WERI-Rb-1 (cell line): ENCODE results near the gene ANKS1A.
"Not testable (repeated sequence)": the region's sequence is repeated elsewhere in the genome, so short reads cannot be mapped to it uniquely, and the experiment has no call there.

Experiments used
- DNase-seq: peaks from one replicate; pipeline ENCODE4 v3.0.0-alpha.2; 2020
- H3K27ac ChIP-seq: fragments of 250-450 bp; sonication (Bioruptor Pico); 2 replicates; pipeline ENCODE4 v1.5.1; 2020; ENCODE audit warnings: mild to moderate bottlenecking, moderate library complexity
- H3K27me3 ChIP-seq: fragments of 250-450 bp; sonication (Bioruptor Pico); 2 replicates; pipeline ENCODE4 v1.5.1; 2021; ENCODE audit warnings: mild to moderate bottlenecking, low read depth, moderate library complexity; ENCODE audit not compliant: insufficient read depth, severe bottlenecking
- H3K36me3 ChIP-seq: fragments of 250-450 bp; sonication (Bioruptor Pico); 2 replicates; pipeline ENCODE4 v1.5.1; 2020; ENCODE audit warnings: mild to moderate bottlenecking, moderate library complexity
- H3K4me3 ChIP-seq: 2 replicates; pipeline ENCODE4 v1.5.1; 2011; ENCODE audit warnings: low read depth, mild to moderate bottlenecking, control low read depth, low read length
- H3K9me3 ChIP-seq: fragments of 250-450 bp; sonication (Bioruptor Pico); 2 replicates; pipeline ENCODE4 v1.5.1; 2021; ENCODE audit warnings: mild to moderate bottlenecking, moderate library complexity; ENCODE audit not compliant: severe bottlenecking
- CTCF ChIP-seq: IDR thresholded peaks from 2 replicates; pipeline ENCODE4 v1.5.1; 2011; ENCODE audit warnings: low read depth, mild to moderate bottlenecking, control low read depth, inconsistent platforms, low read length

ANKS1A gene

GRCh38 chr6:35093783-35094182, 204.7 kb downstream of the ANKS1A start:
- Histone ChIP-seq H3K4me3 (no peak overlapping the region), H3K27me3 (no peaks in the 10 kb centered on the region), H3K9me3 (no peaks in the 10 kb centered on the region), H3K27ac (no peak overlapping the region), H3K36me3 (peaks cover 10% of the 10 kb centered on the region)
- no peak for DNase-seq
- no peak for TF ChIP-seq CTCF

GRCh38 chr6:35094183-35094582, 205.1 kb downstream of the ANKS1A start:
- TF ChIP-seq CTCF, result no peak
- Histone ChIP-seq H3K36me3 (peaks cover 6% of the 10 kb centered on the region), H3K27me3 (no peaks in the 10 kb centered on the region), H3K9me3 (no peaks in the 10 kb centered on the region), H3K27ac (no peak overlapping the region), H3K4me3 (no peak overlapping the region)
- DNase-seq, result no peak

- no peak for TF ChIP-seq CTCF
- Histone ChIP-seq H3K27ac (peak overlapping the region; percentile 9), H3K9me3 (peaks cover 5% of the 10 kb centered on the region), H3K27me3 (no peaks in the 10 kb centered on the region), H3K36me3 (no peaks in the 10 kb centered on the region), H3K4me3 (no peak overlapping the region)
- peak; percentile 51 for DNase-seq
These were observed 207.2 kb downstream of the ANKS1A start for GRCh38 chr6:35096129-35096862.

GRCh38 chr6:35099116-35099515, 210.1 kb downstream of the ANKS1A start:
- no peak overlapping the region for H3K27ac ChIP-seq
- no peak for TF ChIP-seq CTCF
- H3K9me3 ChIP-seq, result peaks cover 5% of the 10 kb centered on the region
- no peak overlapping the region for H3K4me3 ChIP-seq
- no peaks in the 10 kb centered on the region for H3K27me3 ChIP-seq
- H3K36me3 ChIP-seq, result no peaks in the 10 kb centered on the region
- DNase-seq, result no peak

- Histone ChIP-seq H3K27me3 (no peaks in the 10 kb centered on the region), H3K9me3 (peaks cover 8% of the 10 kb centered on the region), H3K36me3 (no peaks in the 10 kb centered on the region), H3K27ac (no peak overlapping the region), H3K4me3 (no peak overlapping the region)
- no peak for DNase-seq
- no peak for TF ChIP-seq CTCF
These were observed 216.0 kb downstream of the ANKS1A start for GRCh38 chr6:35105078-35105477.

- H3K9me3 ChIP-seq, DNase-seq, H3K4me3 ChIP-seq, H3K36me3 ChIP-seq, H3K27me3 ChIP-seq, H3K27ac ChIP-seq: not testable (repeated sequence)
These were observed 217.0 kb downstream of the ANKS1A start for GRCh38 chr6:35106061-35106460.

- not testable (repeated sequence) for H3K27ac ChIP-seq, H3K9me3 ChIP-seq, DNase-seq, H3K4me3 ChIP-seq, H3K27me3 ChIP-seq, H3K36me3 ChIP-seq
These were observed 218.2 kb downstream of the ANKS1A start for GRCh38 chr6:35107208-35107607.

- not testable (repeated sequence) for DNase-seq
These were observed 218.7 kb downstream of the ANKS1A start for GRCh38 chr6:35107761-35108160.

More at GRCh38 chr6:35107761-35108160, 218.7 kb downstream of the ANKS1A start:
- H3K36me3 ChIP-seq, H3K9me3 ChIP-seq, H3K27me3 ChIP-seq, H3K4me3 ChIP-seq, H3K27ac ChIP-seq: not testable (repeated sequence)
